ENCODE results near the gene GPR34. TPM values are rescaled to one million over a fixed set of nuclear protein-coding genes. Genes with fewer than 3 reads are reported as not detected.
"Not testable (repeated sequence)": the region's sequence is repeated elsewhere in the genome, so short reads cannot be mapped to it uniquely, and the experiment has no call there.

Gene GPR34, protein sequence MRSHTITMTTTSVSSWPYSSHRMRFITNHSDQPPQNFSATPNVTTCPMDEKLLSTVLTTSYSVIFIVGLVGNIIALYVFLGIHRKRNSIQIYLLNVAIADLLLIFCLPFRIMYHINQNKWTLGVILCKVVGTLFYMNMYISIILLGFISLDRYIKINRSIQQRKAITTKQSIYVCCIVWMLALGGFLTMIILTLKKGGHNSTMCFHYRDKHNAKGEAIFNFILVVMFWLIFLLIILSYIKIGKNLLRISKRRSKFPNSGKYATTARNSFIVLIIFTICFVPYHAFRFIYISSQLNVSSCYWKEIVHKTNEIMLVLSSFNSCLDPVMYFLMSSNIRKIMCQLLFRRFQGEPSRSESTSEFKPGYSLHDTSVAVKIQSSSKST
- 1 to 10 TPM; 3.2 to 9.1 (median 6.3) TPM for polyA plus RNA-seq (ENCODE audit: insufficient read depth in 1 of 5, insufficient read length in 5 of 5, low replicate concordance in 1 of 5)
- long read RNA-seq, donor 1, partial matches to known transcripts = 0 of 4 reads
- long read RNA-seq, donor 1, other reads (novel, unspliced or antisense) = 0 of 4 reads
- long read RNA-seq, donor 2, partial matches to known transcripts = 0 of 2 reads
- long read RNA-seq, donor 2, other reads (novel, unspliced or antisense) = 0 of 2 reads
- long read RNA-seq, donor 3, partial matches to known transcripts = 0 of 3 reads
- long read RNA-seq, donor 3, other reads (novel, unspliced or antisense) = 0 of 3 reads
- long read RNA-seq, donor 4, partial matches to known transcripts = 0 of 1 reads
- long read RNA-seq, donor 4, other reads (novel, unspliced or antisense) = 0 of 1 reads
- long read RNA-seq, donor 5, transcript GPR34-202 (3 exons, 1,928 nt) = major isoform, 5 of 6 reads
- long read RNA-seq, donor 5, partial matches to known transcripts = 0 of 6 reads
- long read RNA-seq, donor 5, other reads (novel, unspliced or antisense) = 0 of 6 reads
- long read RNA-seq, donor 6, partial matches to known transcripts = 0 of 2 reads
- long read RNA-seq, donor 6, other reads (novel, unspliced or antisense) = 0 of 2 reads
- long read RNA-seq, donor 7, partial matches to known transcripts = 0 of 2 reads
- long read RNA-seq, donor 7, other reads (novel, unspliced or antisense) = 0 of 2 reads
- long read RNA-seq, donor 8, partial matches to known transcripts = 0 of 2 reads
- long read RNA-seq, donor 8, other reads (novel, unspliced or antisense) = 0 of 2 reads

DNA sequence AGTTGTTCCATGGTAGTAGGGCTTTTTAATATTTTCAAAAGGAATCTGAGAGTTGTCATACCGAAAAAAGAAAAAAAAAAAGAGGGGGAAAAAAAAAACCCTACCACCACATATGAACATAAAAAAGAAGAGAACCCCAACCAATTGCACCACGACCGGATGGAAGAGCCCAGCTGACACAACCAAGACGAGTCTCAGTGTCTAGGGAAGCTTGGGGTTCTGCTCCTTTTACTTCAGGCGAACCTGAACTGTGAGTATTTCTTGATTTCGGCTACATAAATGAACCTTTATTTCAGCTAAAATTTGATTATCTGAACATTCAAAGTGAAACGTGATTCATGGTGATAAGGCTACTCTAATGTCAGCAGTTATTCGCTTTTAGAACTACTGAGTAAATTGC, at the start of gene GPR34:
GPR34 (plus strand) TSS at position 139 of the 400 bp plus-strand sequence. CDS start 6,661 bp downstream, outside the sequence.
- no peak for DNase-seq

- not testable (repeated sequence) for DNase-seq
Measured at GRCh38 chrX:41646201-41646600, 42.6 kb upstream of the GPR34 start.

GRCh38 chrX:41653125-41653524, 35.6 kb upstream of the GPR34 start:
- DNase-seq = no peak

GRCh38 chrX:41655101-41655500, 33.7 kb upstream of the GPR34 start:
- DNase-seq = no peak

DNA sequence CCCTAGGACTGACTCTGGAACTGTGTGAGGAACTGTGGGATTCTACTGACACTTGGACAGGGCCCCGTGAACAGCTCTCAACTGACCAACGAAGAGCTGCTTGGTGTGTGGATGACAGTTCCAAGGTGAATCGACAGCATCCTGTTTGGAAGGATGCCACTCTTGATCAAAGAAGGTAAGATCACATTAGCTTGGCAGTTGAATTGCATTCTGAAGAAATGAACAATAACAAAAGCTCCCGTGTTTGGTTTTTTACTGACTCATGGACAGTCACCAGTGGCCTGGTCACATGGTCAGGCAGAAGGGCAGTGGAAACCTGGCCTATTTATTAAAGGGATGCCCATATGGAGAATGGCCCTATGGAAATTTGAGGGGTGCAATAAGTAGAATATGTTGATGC, 33.1 kb upstream of the GPR34 start:
- no peak for DNase-seq

- DNase-seq = no peak
Measured at GRCh38 chrX:41661366-41662095, 27.2 kb upstream of the GPR34 start.

- DNase-seq = no peak
Measured at GRCh38 chrX:41664375-41664901, 24.3 kb upstream of the GPR34 start.

GRCh38 chrX:41664908-41665307, 23.9 kb upstream of the GPR34 start:
- no peak for DNase-seq

GRCh38 chrX:41665686-41666085, 23.1 kb upstream of the GPR34 start:
- DNase-seq = no peak

DNA sequence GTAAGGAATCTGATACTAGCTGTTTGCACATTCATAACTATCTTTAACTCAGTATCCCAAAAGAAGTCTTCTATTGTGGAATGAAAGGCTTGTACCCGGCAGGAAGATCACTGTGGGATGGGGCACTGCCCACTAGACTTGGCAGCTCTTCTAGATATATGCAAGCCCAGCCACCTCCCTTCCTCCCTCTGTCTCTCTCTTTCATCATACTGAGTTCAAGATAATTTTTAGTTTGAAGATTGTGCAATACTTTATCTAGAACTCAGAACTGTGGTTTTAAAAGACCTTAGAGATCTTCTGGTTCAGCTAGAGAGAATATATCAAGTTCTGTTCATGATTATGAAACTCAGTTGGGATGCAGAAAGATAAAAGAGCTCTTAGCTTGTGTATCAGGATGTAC, 22.5 kb upstream of the GPR34 start:
- no peak for DNase-seq

- no peak for DNase-seq
Measured at GRCh38 chrX:41667631-41668030, 21.1 kb upstream of the GPR34 start.

DNA sequence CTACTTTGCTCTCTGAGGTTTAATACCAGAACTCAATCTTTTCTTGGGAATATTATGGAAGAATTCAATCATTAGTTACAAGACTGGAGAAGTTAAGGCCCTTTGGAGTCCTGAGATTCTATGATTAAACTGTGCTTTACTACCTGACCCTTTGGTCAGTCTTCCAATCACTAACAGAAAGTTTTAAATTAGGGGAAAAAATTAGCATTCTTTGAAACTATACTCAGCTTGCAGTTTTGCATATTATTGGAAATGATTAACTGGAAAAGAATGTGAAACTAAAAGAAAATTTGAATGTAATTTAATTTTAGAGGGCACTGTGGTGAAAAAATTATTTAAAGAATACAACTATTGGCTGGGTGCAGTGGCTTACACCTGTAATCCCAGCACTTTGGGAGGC, 18.7 kb upstream of the GPR34 start:
- DNase-seq = no peak

- DNase-seq = no peak
Measured at GRCh38 chrX:41671082-41671481, 17.7 kb upstream of the GPR34 start.

GRCh38 chrX:41672643-41673042, 16.1 kb upstream of the GPR34 start:
- DNase-seq = no peak

DNA sequence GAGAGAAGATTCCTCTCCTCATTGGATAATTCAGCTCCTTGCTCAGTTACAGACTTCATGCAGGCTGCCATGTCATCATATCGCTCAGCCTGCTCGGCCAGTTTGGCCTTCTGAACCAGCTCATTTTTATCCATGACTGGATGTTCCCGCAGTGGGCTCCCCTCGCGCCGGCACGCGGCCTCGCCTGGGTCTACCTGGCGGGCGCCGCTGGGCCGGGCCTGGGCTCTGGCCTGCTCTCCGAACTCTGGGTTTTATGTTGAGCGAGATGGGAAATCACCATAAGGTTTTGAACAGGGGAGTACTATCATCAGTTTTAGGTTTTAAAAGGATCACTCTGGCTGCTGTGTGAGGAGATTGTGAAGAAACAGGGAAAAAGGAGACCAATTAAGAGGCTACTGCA, 12.4 kb upstream of the GPR34 start:
- not testable (repeated sequence) for DNase-seq

DNA sequence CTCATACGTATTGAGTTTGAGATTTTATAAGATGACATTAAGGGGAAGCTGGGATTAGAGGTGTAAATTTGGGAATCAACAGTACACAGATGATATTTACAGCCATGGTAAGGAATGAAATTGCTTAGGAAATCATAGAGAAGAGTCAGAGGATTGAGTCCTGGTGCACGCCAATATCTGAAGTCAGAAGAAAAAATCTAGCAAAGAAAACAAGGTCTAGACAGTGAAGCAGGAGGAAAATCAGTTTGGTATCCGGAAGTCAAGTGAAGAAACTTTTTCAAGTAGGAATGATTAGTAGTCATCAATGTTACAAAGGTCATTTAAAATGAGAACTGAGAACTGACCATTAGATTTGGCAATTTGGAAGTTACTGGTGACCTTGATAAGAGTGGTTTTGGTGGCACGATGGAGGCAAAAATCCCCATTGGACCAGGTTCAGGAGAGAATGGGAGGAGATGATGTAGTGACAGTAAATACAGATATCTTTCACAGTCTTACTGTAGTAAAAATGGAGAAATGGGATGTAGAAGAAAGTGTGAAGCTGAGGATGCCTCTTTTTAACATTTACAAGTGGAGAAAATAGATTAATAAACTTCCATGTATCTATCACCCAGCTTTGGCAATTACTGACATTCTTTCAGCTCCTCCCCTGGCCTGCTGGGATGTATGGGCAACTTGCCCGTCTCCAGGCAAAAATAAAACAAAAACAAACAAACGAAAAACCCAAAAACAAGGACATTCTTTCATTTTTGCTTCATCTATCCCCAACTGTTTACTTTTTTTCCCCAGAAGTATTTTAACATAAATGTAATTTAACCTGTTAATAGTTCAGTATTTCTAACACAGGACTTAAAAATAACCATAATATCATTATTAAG, 11.4 kb upstream of the GPR34 start:
- DNase-seq = peak; percentile 21 to 45

GRCh38 chrX:41684138-41684537, 4.6 kb upstream of the GPR34 start:
- DNase-seq = no peak

DNA sequence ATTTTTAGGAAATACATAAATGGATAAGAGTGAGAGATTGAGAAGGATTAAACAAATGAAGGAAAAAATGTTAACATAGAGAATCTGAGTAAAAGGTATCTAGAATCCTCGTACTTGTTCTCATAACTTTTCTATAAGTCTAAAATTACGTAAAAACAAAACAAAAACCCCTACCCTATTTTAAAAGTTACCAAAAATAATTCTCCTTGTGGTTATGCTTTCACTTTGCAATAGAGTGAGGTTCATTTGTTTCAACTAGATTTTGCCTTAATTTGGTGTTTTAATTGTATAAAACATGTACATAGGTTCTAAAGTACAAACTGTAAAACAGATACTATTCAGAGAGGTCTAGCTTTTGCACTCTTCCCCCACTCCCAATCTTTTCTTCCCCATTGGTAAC, 3.8 kb upstream of the GPR34 start:
- no peak for DNase-seq

- no peak for DNase-seq
Measured at GRCh38 chrX:41686788-41687187, 2.0 kb upstream of the GPR34 start.

DNA sequence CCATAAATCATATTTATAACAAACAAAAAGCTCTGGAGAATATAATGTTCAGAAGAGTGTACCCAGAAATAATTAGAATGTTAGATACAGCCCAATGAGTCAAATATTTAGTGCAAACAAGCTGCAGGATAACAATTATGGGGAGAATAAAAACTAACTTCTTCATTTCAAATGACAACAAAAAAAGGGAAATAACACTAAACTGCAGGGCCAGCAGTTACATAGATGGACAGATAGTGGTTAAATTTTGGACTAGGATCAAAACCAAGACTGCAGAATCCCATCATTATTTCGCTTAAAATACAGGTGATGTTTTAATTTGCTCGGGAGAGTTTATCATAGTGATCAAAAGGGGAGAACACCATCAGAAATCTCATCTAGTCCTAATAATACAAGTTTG, 617 bp upstream of the GPR34 start:
- no peak for DNase-seq
